HuH-7.5 (cell line): Measurements from ENCODE around the gene SLF2.
A peak's percentile ranks its signal among the peaks of the same experiment; 100 is the strongest.
"Not testable (repeated sequence)": the region's sequence is repeated elsewhere in the genome, so short reads cannot be mapped to it uniquely, and the experiment has no call there.

Experiments used
- DNase-seq: peaks from one replicate; pipeline ENCODE4 v3.0.0; 2011; ENCODE audit warnings: low spot score

Gene SLF2

GRCh38 chr10:100878291-100878910, 34.4 kb upstream of the SLF2 start:
- DNase-seq, result peak; percentile 82

GRCh38 chr10:100879741-100880360, 32.9 kb upstream of the SLF2 start:
- DNase-seq, result no peak

- DNase-seq, result no peak
These were observed 31.1 kb upstream of the SLF2 start for GRCh38 chr10:100881556-100882213.

- no peak for DNase-seq
These were observed 30.5 kb upstream of the SLF2 start for GRCh38 chr10:100882252-100882651.

- DNase-seq, result no peak
These were observed 30.0 kb upstream of the SLF2 start for GRCh38 chr10:100882671-100883311.

- DNase-seq, result no peak
These were observed 29.4 kb upstream of the SLF2 start for GRCh38 chr10:100883312-100883821.

GRCh38 chr10:100885611-100886010, 27.2 kb upstream of the SLF2 start:
- not testable (repeated sequence) for DNase-seq

- no peak for DNase-seq
These were observed 26.7 kb upstream of the SLF2 start for GRCh38 chr10:100886091-100886490.

GRCh38 chr10:100886521-100886920, 26.2 kb upstream of the SLF2 start:
- DNase-seq, result no peak

GRCh38 chr10:100886963-100887362, 25.8 kb upstream of the SLF2 start:
- DNase-seq, result no peak

- DNase-seq, result no peak
These were observed 24.9 kb upstream of the SLF2 start for GRCh38 chr10:100887761-100888296.

- DNase-seq, result no peak
These were observed 23.8 kb upstream of the SLF2 start for GRCh38 chr10:100888957-100889356.

- no peak for DNase-seq
These were observed 23.2 kb upstream of the SLF2 start for GRCh38 chr10:100889546-100889945.

GRCh38 chr10:100890141-100890672, 22.6 kb upstream of the SLF2 start:
- DNase-seq, result no peak

GRCh38 chr10:100890673-100891317, 22.0 kb upstream of the SLF2 start:
- DNase-seq, result no peak

GRCh38 chr10:100894033-100894432, 18.7 kb upstream of the SLF2 start:
- DNase-seq, result no peak

GRCh38 chr10:100894589-100895294, 18.0 kb upstream of the SLF2 start:
- DNase-seq, result no peak

GRCh38 chr10:100895346-100895745, 17.4 kb upstream of the SLF2 start:
- DNase-seq, result no peak

- no peak for DNase-seq
These were observed 16.9 kb upstream of the SLF2 start for GRCh38 chr10:100895896-100896295.

GRCh38 chr10:100896876-100897461, 15.8 kb upstream of the SLF2 start:
- DNase-seq, result no peak

- DNase-seq, result no peak
These were observed 14.8 kb upstream of the SLF2 start for GRCh38 chr10:100897976-100898375.
